ENCODE measurements around the gene HAUS7. TPM values are rescaled to one million over a fixed set of nuclear protein-coding genes. Genes with fewer than 3 reads are reported as not detected.

The HAUS7 gene
- total and polyA plus RNA-seq, 2 of the 8 experiments (the other 6 are each of a cell fraction or from before 2014, with no cell fraction given) = 45.4 to 54.0 TPM

- no peak for TF ChIP-seq CHD7 (IDR thresholded peaks at IDR 0.05; ENCODE audit: insufficient replicate concordance, low read length)
- no peak for TF ChIP-seq SIRT6 (IDR thresholded peaks at IDR 0.05; ENCODE audit: low read length)
- no peak for TF ChIP-seq KDM5A (IDR thresholded peaks at IDR 0.05; ENCODE audit: low read length)
- TF ChIP-seq PHF8 (conservative IDR thresholded peaks at IDR 0.05; ENCODE audit: low read depth, low read length) = no peak
- no peak for TF ChIP-seq SIN3A (conservative IDR thresholded peaks at IDR 0.05 in 1 of 2, IDR thresholded peaks at IDR 0.05 in 1 of 2; ENCODE audit: low read depth in 1 of 2, low read length in 2 of 2)
- TF ChIP-seq EZH2 (IDR thresholded peaks at IDR 0.05; ENCODE audit: low read depth, low read length, severe bottlenecking) = no peak
These were observed 23.7 kb upstream of the HAUS7 start (continued) for GRCh38 chrX:153494061-153494460.
